HFF-Myc (cell line): Measurements from ENCODE around the gene TEX36.
"Not testable (repeated sequence)": the region's sequence is repeated elsewhere in the genome, so short reads cannot be mapped to it uniquely, and the experiment has no call there.

Experiments
- DNase-seq: peaks from one replicate; pipeline ENCODE4 v3.0.0-alpha.2; 2011; ENCODE audit warnings: low read depth; ENCODE audit errors: extremely low read depth
- H3K4me3 ChIP-seq: replicated peaks from 2 replicates; pipeline ENCODE4 v1.5.1; 2011; ENCODE audit warnings: low read depth, mild to moderate bottlenecking, control low read depth, low read length
- CTCF ChIP-seq: IDR thresholded peaks from 2 replicates; pipeline ENCODE4 v1.5.1; 2012; ENCODE audit warnings: mild to moderate bottlenecking, low read depth, low read length, control low read depth; ENCODE audit errors: missing control alignments

The TEX36 gene

GRCh38 chr10:125719173-125720001, 36.4 kb upstream of the TEX36 start, which contains the start of gene EDRF1:
Gene EDRF1 (plus strand): TSS chr10:125719709. CDS start chr10:125719808, 99 bp downstream.
- no peak for TF ChIP-seq CTCF
- DNase-seq = peak; percentile 97
- peak within 1 kb of the TSS; percentile 100 for H3K4me3 ChIP-seq

DNA sequence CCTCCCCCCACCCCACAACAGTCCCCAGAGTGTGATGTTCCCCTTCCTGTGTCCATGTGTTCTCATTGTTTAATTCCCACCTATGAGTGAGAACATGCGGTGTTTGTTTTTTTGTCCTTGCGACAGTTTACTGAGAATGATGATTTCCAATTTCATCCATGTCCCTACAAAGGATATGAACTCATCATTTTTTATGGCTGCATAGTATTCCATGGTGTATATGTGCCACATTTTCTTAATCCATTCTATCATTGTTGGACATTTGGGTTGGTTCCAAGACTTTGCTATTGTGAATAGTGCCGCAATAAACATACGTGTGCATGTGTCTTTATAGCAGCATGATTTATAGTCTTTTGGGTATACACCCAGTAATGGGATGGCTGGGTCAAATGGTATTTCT, 31.8 kb upstream of the TEX36 start:
- not testable (repeated sequence) for H3K4me3 ChIP-seq, DNase-seq

DNA sequence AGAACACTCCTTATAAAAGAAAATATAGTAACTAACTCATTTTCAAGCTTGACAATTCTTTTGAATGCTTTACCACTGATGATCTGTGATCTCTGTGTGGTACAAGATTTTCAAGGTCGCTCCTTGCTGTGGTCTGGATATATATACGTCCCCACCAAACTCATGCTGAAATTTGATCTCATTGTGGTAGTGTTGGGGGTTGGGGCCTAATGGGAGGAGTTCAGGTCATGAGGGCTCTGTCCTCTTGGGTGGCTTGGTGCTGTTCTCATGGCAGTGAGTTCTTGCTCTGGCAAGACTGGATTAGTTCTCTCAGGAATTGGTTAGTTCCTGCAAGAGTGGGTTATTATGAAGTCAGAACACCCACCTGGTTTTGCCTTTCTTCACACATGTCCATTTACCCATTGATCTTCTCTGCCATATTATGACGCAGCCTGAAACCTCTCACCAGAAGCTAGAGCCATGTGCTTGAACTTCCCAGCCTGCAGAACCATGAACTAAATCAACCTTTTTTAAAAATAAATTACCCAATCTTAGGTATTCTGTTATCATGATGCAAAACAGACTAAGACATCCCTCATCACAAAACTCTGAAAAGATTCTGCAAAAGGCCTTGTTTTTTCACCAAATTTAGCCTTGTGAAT, 28.3 kb upstream of the TEX36 start:
- DNase-seq = no peak
- H3K4me3 ChIP-seq = no peak overlapping the region
- no peak for TF ChIP-seq CTCF

DNA sequence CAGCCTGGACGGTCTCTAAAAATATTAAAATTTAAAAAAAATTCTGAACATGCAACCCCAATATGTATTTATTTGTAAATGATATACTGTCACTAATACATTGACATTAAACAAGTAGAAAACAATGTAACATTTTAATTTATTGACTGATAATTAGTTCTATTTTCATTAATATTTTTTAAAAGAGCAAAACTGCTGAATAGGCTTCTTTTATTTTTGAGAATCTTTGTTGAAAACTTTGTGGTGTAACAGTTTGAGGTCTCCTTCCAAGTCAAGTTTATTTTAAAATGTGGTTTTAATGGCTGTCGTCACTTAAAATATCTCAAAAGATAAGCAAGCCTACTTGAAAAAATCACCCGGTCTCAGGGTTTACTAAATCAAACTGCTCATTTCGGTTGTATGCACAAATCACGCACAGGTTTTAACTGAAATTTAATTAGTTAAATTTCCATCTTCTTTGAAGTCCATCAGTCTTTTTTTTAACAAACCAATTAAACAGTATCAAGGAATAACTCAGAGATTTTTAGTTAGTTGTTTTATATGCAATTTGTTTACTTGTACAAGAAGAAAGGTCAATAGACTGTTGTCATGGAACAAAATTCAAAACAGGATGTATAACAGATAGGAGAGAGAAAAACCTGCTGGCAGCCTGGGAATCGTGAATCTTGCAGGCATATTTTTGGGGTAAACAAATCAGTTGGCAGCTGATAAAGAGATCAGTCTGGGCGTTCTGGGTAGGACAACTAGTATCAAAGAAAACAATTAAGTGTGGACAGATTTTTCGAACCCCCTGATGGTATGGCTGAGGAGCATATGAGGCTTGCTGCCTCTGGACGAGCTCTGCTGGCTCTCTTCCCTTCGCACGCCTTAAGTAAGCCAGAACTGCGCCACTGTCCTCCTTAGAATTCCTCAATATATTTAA, 26.9 kb upstream of the TEX36 start:
- TF ChIP-seq CTCF = no peak
- DNase-seq = no peak
- no peak overlapping the region for H3K4me3 ChIP-seq

- no peak overlapping the region for H3K4me3 ChIP-seq
- TF ChIP-seq CTCF = no peak
- no peak for DNase-seq
These were observed 26.1 kb upstream of the TEX36 start for GRCh38 chr10:125708971-125709503.

DNA sequence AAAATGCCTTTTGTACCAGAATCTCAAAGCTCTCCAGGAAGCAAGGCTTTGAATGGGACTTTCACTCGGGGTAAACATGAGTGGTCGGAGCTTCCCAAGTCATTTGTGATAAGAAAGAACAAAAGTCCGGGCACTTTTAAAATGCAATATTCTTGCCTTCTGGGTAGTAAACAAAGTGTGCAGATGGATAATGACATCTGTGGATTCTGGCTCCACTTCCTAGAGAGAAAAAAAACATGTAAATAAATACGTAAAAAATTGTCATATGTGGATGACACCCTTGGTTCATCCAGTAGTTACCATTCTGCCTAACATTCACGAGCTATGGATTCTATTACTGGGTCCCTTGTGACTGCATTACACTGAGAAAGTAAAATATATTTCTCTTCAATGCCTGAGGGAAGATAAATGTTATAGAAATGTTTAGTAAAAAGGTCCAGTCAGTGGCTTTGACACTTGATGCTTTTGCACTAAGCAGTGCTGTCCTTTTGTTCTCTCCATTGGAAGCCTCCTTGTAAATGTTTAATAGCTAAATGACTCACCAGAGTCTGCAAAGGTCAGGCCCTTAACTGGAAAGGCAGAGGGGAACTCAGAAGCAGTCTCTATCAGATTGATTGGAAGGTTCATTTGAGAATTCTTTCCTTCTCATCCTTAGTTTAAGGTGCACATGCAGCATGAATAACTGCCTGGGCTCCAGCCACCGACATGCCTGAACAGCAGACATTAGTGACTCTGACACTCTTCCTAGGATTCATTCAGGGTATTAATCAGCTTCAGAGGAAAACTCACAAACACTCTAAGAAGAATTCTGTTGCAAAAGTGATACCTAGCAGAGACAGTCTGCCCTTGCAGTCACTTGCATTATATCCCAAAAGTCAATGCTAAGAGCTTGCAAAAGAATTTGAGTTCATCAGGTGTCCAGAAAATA, 24.8 kb upstream of the TEX36 start:
- no peak for DNase-seq
- no peak for TF ChIP-seq CTCF
- H3K4me3 ChIP-seq = no peak overlapping the region
